Thyroid gland (tissue), 4 donors: ENCODE measurements around the gene RABEP2.

ENCODE experiments used
- POLR2A ChIP-seq, 2 donors: fragments of 450-650 bp; IDR thresholded peaks; one replicate each; pipeline ENCODE4 v1.6.1; 2017; ENCODE audit warnings: antibody characterized with exemption in 2 of 2, mild to moderate bottlenecking in 2 of 2, moderate library complexity in 1 of 2
- TF ChIP-seq, protein P1 (sequence below), 6 experiments: fragments of 200-600 bp in 3 of 6; fragments of 450-650 bp in 3 of 6; sonication (generic) in 3 of 6; IDR thresholded peaks; one replicate each; pipeline ENCODE4 v1.5.1; 2016 to 2019; ENCODE audit warnings: antibody characterized with exemption in 6 of 6, mild to moderate bottlenecking in 2 of 6, inconsistent platforms in 1 of 6, moderate library complexity in 1 of 6

DNA sequence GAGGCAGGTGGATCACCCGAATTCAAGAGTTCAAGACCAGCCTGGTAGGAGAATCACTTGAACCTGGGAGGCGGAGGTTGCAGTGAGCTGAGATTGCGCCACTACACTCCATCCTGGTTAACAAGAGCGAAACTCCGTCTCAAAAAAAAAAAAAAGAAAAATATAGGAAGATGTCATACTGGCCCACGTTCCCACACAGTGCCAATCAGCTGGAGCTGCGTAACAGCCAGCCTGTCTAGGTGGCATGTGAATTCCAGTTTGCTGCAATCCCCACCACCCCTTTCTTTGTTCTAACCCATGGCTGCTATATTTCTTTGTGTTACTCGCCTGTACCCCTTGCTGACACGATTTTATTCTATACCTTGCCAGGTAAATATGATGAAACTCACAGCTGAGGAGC is 33.2 kb upstream of the RABEP2 start:
- TF ChIP-seq, protein P1, sequence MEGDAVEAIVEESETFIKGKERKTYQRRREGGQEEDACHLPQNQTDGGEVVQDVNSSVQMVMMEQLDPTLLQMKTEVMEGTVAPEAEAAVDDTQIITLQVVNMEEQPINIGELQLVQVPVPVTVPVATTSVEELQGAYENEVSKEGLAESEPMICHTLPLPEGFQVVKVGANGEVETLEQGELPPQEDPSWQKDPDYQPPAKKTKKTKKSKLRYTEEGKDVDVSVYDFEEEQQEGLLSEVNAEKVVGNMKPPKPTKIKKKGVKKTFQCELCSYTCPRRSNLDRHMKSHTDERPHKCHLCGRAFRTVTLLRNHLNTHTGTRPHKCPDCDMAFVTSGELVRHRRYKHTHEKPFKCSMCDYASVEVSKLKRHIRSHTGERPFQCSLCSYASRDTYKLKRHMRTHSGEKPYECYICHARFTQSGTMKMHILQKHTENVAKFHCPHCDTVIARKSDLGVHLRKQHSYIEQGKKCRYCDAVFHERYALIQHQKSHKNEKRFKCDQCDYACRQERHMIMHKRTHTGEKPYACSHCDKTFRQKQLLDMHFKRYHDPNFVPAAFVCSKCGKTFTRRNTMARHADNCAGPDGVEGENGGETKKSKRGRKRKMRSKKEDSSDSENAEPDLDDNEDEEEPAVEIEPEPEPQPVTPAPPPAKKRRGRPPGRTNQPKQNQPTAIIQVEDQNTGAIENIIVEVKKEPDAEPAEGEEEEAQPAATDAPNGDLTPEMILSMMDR (IDR thresholded peaks at IDR 0.05): no peak
- TF ChIP-seq POLR2A (IDR thresholded peaks at IDR 0.05): no peak
